Activated T-helper 1 cell treated with Interleukin-2 at 50 U/mL for 16 hours (primary cell): ENCODE results near the gene IFNA1.
"Not testable (repeated sequence)": the region's sequence is repeated elsewhere in the genome, so short reads cannot be mapped to it uniquely, and the experiment has no call there.

Experiments used
- DNase-seq: peaks from one replicate; pipeline ENCODE4 v3.0.0-alpha.2; 2020; ENCODE audit warnings: low read depth

The IFNA1 gene

GRCh38 chr9:21440139-21440538, at the start of gene IFNA1:
IFNA1 (plus strand) TSS chr9:21440439; CDS start chr9:21440508, 69 bp downstream.
- DNase-seq: no peak

GRCh38 chr9:21392270-21392669, 48.0 kb upstream of the IFNA1 start:
- DNase-seq: no peak

GRCh38 chr9:21395778-21396717, 44.2 kb upstream of the IFNA1 start:
- peak; percentile 38 for DNase-seq

- no peak for DNase-seq
Measured at GRCh38 chr9:21398955-21399489, 41.2 kb upstream of the IFNA1 start.

GRCh38 chr9:21399956-21400355, 40.3 kb upstream of the IFNA1 start:
- no peak for DNase-seq

GRCh38 chr9:21402386-21403251, 37.6 kb upstream of the IFNA1 start:
- DNase-seq: no peak

- no peak for DNase-seq
Measured at GRCh38 chr9:21404146-21404545, 36.1 kb upstream of the IFNA1 start.

GRCh38 chr9:21408817-21409216, 31.4 kb upstream of the IFNA1 start, which contains the start of gene IFNA8:
IFNA8 (plus strand) TSS chr9:21409117; CDS start chr9:21409177, 60 bp downstream.
- no peak for DNase-seq

- DNase-seq: no peak
Measured at GRCh38 chr9:21412107-21412506, 28.1 kb upstream of the IFNA1 start.

- DNase-seq: no peak
Measured at GRCh38 chr9:21413151-21413550, 27.1 kb upstream of the IFNA1 start.

GRCh38 chr9:21413624-21414023, 26.6 kb upstream of the IFNA1 start:
- no peak for DNase-seq

- no peak for DNase-seq
Measured at GRCh38 chr9:21414220-21414940, 25.9 kb upstream of the IFNA1 start.

- DNase-seq: no peak
Measured at GRCh38 chr9:21415493-21416267, 24.6 kb upstream of the IFNA1 start.

- DNase-seq: no peak
Measured at GRCh38 chr9:21428235-21428634, 12.0 kb upstream of the IFNA1 start.

- DNase-seq: no peak
Measured at GRCh38 chr9:21429191-21429590, 11.0 kb upstream of the IFNA1 start.

- DNase-seq: no peak
Measured at GRCh38 chr9:21432672-21433425, 7.4 kb upstream of the IFNA1 start.

- DNase-seq: no peak
Measured at GRCh38 chr9:21434202-21435014, 5.8 kb upstream of the IFNA1 start.

GRCh38 chr9:21435015-21435383, 5.2 kb upstream of the IFNA1 start:
- not testable (repeated sequence) for DNase-seq

GRCh38 chr9:21443849-21444625, 3.8 kb downstream of the IFNA1 start:
- DNase-seq: no peak
